B cell (primary cell): ENCODE data around the gene STX7.

Experiments used
- CTCF ChIP-seq: fragments of 200-600 bp; IDR thresholded peaks from one replicate; pipeline ENCODE4 v1.8.0; 2022; ENCODE audit warnings: antibody characterized with exemption, mild to moderate bottlenecking
- EZH2 ChIP-seq: IDR thresholded peaks from 2 replicates; pipeline ENCODE4 v1.6.1; 2012; ENCODE audit warnings: borderline replicate concordance, low read depth, mild to moderate bottlenecking, moderate library complexity, low read length; ENCODE audit not compliant: insufficient read depth, poor library complexity, severe bottlenecking

DNA sequence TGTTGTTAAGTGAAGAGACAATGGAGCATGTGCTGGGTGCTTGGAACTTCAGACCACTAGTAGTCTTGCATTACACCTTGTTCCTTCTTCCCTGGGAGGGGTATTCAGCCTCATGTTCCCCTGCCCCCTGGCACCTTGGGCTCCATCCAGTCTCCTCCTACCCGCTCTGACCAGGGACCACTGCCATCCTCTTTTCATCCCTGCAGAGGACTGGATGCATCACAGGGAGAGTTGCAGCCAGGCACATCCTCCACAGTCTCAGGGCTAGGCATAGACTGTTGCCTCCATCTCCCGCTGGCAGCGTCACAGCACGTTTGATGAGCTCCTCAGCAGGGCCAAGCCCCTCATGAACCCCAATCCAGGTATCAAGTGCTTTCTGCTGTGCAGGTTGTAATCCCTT, 38.3 kb upstream of the STX7 start:
- TF ChIP-seq CTCF (no peak), EZH2 (no peak)
